Measurements from ENCODE around the gene STXBP1. TPM values are rescaled to one million over a fixed set of nuclear protein-coding genes. Genes with fewer than 3 reads are reported as not detected.

STXBP1 gene
- total RNA-seq, 1 experiment from 2014 or later, result 40.6 TPM

GRCh38 chr9:127684576-127684975 lies 72.5 kb downstream of the STXBP1 start:
- ATAC-seq, result peak; percentile 70
- no peak overlapping the region for H3K4me3 ChIP-seq (replicated peaks in 1 of 2; ENCODE audit: low read depth in 1 of 2, low read length in 2 of 2)
- peaks cover 0 to 3% of the 10 kb centered on the region in 2 experiments; a peak in 1 of 4 replicates for H3K36me3 ChIP-seq (ENCODE audit: control insufficient read depth in 1 of 2, insufficient read depth in 2 of 2, low read length in 2 of 2)
- no peak overlapping the region for H3K9ac ChIP-seq (ENCODE audit: low read length)
- no TSS peak for BruUV-seq (replicated peaks)
- CTCF ChIA-PET, result no interaction called here
- no peak for DNase-seq (ENCODE audit: low read depth, low spot score)
- H3K4me1 ChIP-seq (ENCODE audit: control insufficient read depth in 1 of 2, insufficient read depth in 2 of 2, low read length in 2 of 2), result peaks cover 0 to 9% of the 10 kb centered on the region in 2 experiments; a peak in 1 of 4 replicates
- no peak overlapping the region for H2AFZ ChIP-seq (ENCODE audit: low read depth, low read length, poor library complexity, severe bottlenecking)
- TF ChIP-seq EZH2 (IDR thresholded peaks at IDR 0.05), result no peak
- no peaks in the 10 kb centered on the region for H3K27me3 ChIP-seq (ENCODE audit: insufficient read depth, low read length)
- H4K20me1 ChIP-seq (ENCODE audit: insufficient read depth), result no peaks in the 10 kb centered on the region
- H3K4me2 ChIP-seq (ENCODE audit: low read length), result peak overlapping the region; percentile 11; the same call in 1 of the 2 replicates
- RAD21 ChIA-PET (ENCODE audit: low non-redundant PET in 1 of 2, low total read pairs in 2 of 2, uncharacterized antibody in 2 of 2, unreplicated experiment in 2 of 2), result no interaction called here
- POLR2A ChIA-PET, result no interaction called here
- no peak overlapping the region for H3K27ac ChIP-seq (ENCODE audit: low read depth, low read length)
- intact Hi-C loops (cut with micrococcal nuclease), result no loop called here
- H3K9me2 ChIP-seq (ENCODE audit: insufficient read depth), result no peaks in the 10 kb centered on the region
- H3K79me2 ChIP-seq (ENCODE audit: insufficient read depth, low read length), result no peaks in the 10 kb centered on the region
- no peaks in the 10 kb centered on the region for H3K9me3 ChIP-seq (ENCODE audit: control insufficient read depth in 1 of 2, insufficient read depth in 1 of 2, low read depth in 1 of 2, low read length in 2 of 2)

- ChIA-PET CTCF (no interaction called here), RAD21 (ENCODE audit: low non-redundant PET in 1 of 2, low total read pairs in 2 of 2, uncharacterized antibody in 2 of 2, unreplicated experiment in 2 of 2) (no interaction called here), POLR2A (no interaction called here)
- ATAC-seq (no peak), DNase-seq (ENCODE audit: low read depth, low spot score) (no peak)
- Histone ChIP-seq H3K4me3 (replicated peaks in 1 of 2; ENCODE audit: low read depth in 1 of 2, low read length in 2 of 2) (no peak overlapping the region), H3K9me3 (ENCODE audit: control insufficient read depth in 1 of 2, insufficient read depth in 1 of 2, low read depth in 1 of 2, low read length in 2 of 2) (no peaks in the 10 kb centered on the region), H3K4me2 (ENCODE audit: low read length) (no peak overlapping the region), H3K9ac (ENCODE audit: low read length) (no peak overlapping the region), H4K20me1 (ENCODE audit: insufficient read depth) (no peaks in the 10 kb centered on the region), H2AFZ (ENCODE audit: low read depth, low read length, poor library complexity, severe bottlenecking) (no peak overlapping the region), H3K27ac (ENCODE audit: low read depth, low read length) (no peak overlapping the region), H3K36me3 (ENCODE audit: control insufficient read depth in 1 of 2, insufficient read depth in 2 of 2, low read length in 2 of 2) (peaks cover 0 to 6% of the 10 kb centered on the region in 2 experiments; a peak in 1 of 4 replicates), H3K27me3 (ENCODE audit: insufficient read depth, low read length) (no peaks in the 10 kb centered on the region), H3K79me2 (ENCODE audit: insufficient read depth, low read length) (no peaks in the 10 kb centered on the region), H3K4me1 (ENCODE audit: control insufficient read depth in 1 of 2, insufficient read depth in 2 of 2, low read length in 2 of 2) (peaks cover 0 to 9% of the 10 kb centered on the region in 2 experiments; a peak in 1 of 4 replicates), H3K9me2 (ENCODE audit: insufficient read depth) (no peaks in the 10 kb centered on the region)
- intact Hi-C loops (cut with micrococcal nuclease), result no loop called here
- no TSS peak for BruUV-seq (replicated peaks)
- TF ChIP-seq REST (IDR thresholded peaks at IDR 0.05; ENCODE audit: low read depth) (no peak), ZNF274 (IDR thresholded peaks at IDR 0.05; ENCODE audit: low read depth, low read length) (no peak), CEBPB (IDR thresholded peaks at IDR 0.05; ENCODE audit: low read depth) (no peak), ATF3 (IDR thresholded peaks at IDR 0.05) (no peak), CTCF (IDR thresholded peaks at IDR 0.05 in 2 of 3, conservative IDR thresholded peaks at IDR 0.05 in 1 of 3; ENCODE audit: borderline replicate concordance in 1 of 3, insufficient read depth in 1 of 3, low read depth in 2 of 3, low read length in 2 of 3) (no peak), EGR1 (IDR thresholded peaks at IDR 0.05; ENCODE audit: low read depth) (no peak), JUND (IDR thresholded peaks at IDR 0.05) (no peak), SP1 (IDR thresholded peaks at IDR 0.05; ENCODE audit: low read depth) (no peak), SRF (IDR thresholded peaks at IDR 0.05; ENCODE audit: low read depth) (no peak)
Observed at GRCh38 chr9:127686461-127687393, 74.7 kb downstream of the STXBP1 start.
